ENCODE data around the gene TECRL. TPM values are rescaled to one million over a fixed set of nuclear protein-coding genes. Genes with fewer than 3 reads are reported as not detected.

The TECRL gene
- total RNA-seq, 1 experiment from 2014 or later = not detected

DNA sequence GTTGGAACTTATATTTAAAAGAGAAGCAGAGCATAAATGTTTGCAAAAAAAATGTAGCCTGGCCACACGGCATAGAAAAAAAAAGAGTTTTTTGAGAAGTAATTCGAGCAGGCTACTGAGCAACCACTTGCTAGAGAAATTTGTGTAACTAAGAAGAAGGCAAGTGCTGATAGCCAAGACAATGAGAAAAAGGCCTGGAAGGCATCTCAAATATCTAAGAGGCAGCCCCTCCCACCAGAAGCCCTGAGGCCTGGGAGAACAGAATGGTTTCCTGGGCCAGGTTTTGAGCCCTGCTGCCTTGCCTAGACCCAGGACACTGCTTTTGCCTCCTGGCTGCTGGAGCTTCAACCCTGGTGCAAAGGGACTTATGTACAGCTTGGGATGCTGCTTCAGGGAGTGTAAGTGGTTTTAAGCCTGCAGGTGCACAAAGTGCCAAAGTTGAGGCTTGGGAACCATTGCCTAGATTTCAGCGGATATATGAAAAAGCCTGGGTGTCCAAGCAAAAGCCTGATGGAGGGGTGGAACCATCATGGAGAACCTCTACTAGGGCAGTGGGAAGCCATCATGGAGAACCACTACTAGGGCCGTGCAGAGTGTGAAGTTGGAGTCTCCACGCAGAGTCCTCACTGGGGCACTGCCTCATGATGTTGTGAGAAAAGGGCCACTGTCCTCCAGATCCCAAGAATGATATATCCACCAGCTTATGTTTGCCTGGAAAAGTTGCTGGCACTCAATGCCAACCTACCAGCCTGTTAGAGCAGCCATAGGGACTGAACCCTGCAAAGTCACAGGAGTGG, 9.7 kb downstream of the TECRL start:
- Histone ChIP-seq H3K27ac (ENCODE audit: low read depth, low read length, poor library complexity, severe bottlenecking) (no peak overlapping the region), H3K36me3 (ENCODE audit: insufficient read depth, low read length, poor library complexity, severe bottlenecking) (no peaks in the 10 kb centered on the region), H3K4me3 (ENCODE audit: low read depth, low read length, poor library complexity, severe bottlenecking) (no peak overlapping the region), H3K4me1 (ENCODE audit: insufficient read depth, low read length, poor library complexity, severe bottlenecking) (no peaks in the 10 kb centered on the region), H3K9me3 (ENCODE audit: low read depth, low read length, poor library complexity, severe bottlenecking) (no peaks in the 10 kb centered on the region), H3K27me3 (replicated peaks; ENCODE audit: insufficient read depth, low read depth, low read length, poor library complexity) (no peaks in the 10 kb centered on the region)
- CTCF ChIA-PET = no interaction called here
- TF ChIP-seq, protein P1, sequence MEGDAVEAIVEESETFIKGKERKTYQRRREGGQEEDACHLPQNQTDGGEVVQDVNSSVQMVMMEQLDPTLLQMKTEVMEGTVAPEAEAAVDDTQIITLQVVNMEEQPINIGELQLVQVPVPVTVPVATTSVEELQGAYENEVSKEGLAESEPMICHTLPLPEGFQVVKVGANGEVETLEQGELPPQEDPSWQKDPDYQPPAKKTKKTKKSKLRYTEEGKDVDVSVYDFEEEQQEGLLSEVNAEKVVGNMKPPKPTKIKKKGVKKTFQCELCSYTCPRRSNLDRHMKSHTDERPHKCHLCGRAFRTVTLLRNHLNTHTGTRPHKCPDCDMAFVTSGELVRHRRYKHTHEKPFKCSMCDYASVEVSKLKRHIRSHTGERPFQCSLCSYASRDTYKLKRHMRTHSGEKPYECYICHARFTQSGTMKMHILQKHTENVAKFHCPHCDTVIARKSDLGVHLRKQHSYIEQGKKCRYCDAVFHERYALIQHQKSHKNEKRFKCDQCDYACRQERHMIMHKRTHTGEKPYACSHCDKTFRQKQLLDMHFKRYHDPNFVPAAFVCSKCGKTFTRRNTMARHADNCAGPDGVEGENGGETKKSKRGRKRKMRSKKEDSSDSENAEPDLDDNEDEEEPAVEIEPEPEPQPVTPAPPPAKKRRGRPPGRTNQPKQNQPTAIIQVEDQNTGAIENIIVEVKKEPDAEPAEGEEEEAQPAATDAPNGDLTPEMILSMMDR (conservative IDR thresholded peaks at IDR 0.05; ENCODE audit: low read depth, low read length) = no peak
- no peak for TF ChIP-seq EZH2 (IDR thresholded peaks at IDR 0.05; ENCODE audit: borderline replicate concordance, low read depth, low read length, poor library complexity, severe bottlenecking)
- BruUV-seq (replicated peaks) = no TSS peak
- POLR2A ChIA-PET (ENCODE audit: low non-redundant PET) = no interaction called here
- DNase-seq (ENCODE audit: low spot score) = no peak
- intact Hi-C loops (cut with micrococcal nuclease; ENCODE audit: unreplicated experiment) = no loop called here

DNA sequence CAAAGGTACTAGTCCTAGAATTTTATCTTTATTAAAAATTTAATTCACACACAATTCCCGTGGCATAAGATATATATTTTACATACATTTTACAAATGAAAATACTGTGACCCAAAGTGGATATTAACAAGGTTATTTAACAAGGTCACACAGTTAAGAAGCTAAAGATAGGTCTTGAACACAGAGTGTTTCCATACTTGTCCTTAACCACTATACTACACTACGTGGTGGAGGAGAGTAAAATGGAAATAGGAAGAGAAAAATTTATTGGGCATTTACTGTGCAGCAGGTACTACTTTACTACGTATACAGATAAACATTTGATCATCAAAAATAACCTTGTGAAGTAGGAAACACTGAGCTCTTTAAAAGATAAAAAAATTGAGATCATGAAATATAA, 14.8 kb downstream of the TECRL start:
- TF ChIP-seq EZH2 (IDR thresholded peaks at IDR 0.05; ENCODE audit: borderline replicate concordance, low read depth, low read length, poor library complexity, severe bottlenecking) = no peak
- TF ChIP-seq, protein P1 (conservative IDR thresholded peaks at IDR 0.05; ENCODE audit: low read depth, low read length) = no peak
- Histone ChIP-seq H3K9me3 (ENCODE audit: low read depth, low read length, poor library complexity, severe bottlenecking) (no peaks in the 10 kb centered on the region), H3K4me3 (ENCODE audit: low read depth, low read length, poor library complexity, severe bottlenecking) (no peak overlapping the region), H3K27me3 (replicated peaks; ENCODE audit: insufficient read depth, low read depth, low read length, poor library complexity) (no peaks in the 10 kb centered on the region), H3K36me3 (ENCODE audit: insufficient read depth, low read length, poor library complexity, severe bottlenecking) (no peaks in the 10 kb centered on the region), H3K4me1 (ENCODE audit: insufficient read depth, low read length, poor library complexity, severe bottlenecking) (no peaks in the 10 kb centered on the region), H3K27ac (ENCODE audit: low read depth, low read length, poor library complexity, severe bottlenecking) (no peak overlapping the region)
- no TSS peak for BruUV-seq (replicated peaks)
- intact Hi-C loops (cut with micrococcal nuclease; ENCODE audit: unreplicated experiment) = no loop called here
- ChIA-PET POLR2A (ENCODE audit: low non-redundant PET) (no interaction called here), CTCF (no interaction called here)
- no peak for DNase-seq (ENCODE audit: low spot score)

DNA sequence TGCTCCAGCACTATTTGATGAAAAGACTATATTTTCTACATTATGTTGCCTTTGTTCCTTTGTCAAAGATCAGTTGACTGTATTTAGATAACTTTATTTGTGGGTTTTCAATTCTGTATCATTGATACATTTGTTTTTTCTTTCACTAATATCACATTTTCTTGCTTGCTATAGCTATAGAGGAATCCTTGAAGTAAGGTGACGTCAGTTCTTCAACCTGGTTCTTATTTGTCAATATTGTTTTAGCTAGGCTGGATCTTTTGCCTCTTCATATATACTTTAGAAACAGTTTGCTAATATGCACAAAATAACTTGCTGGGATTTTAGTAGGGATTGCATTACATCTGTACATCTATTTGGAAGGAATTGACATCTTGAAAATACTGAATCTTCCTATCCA, 21.0 kb downstream of the TECRL start:
- no peaks in the 10 kb centered on the region for H3K27me3 ChIP-seq (replicated peaks; ENCODE audit: insufficient read depth, low read depth, low read length, poor library complexity)
- no peaks in the 10 kb centered on the region for H3K9me3 ChIP-seq (ENCODE audit: low read depth, low read length, poor library complexity, severe bottlenecking)
- no peaks in the 10 kb centered on the region for H3K36me3 ChIP-seq (ENCODE audit: insufficient read depth, low read length, poor library complexity, severe bottlenecking)
- CTCF ChIA-PET = no interaction called here
- no TSS peak for BruUV-seq (replicated peaks)
- intact Hi-C loops (cut with micrococcal nuclease; ENCODE audit: unreplicated experiment) = no loop called here
- no peak for DNase-seq (ENCODE audit: low spot score)
- TF ChIP-seq EZH2 (IDR thresholded peaks at IDR 0.05; ENCODE audit: borderline replicate concordance, low read depth, low read length, poor library complexity, severe bottlenecking) = no peak
- no peak overlapping the region for H3K27ac ChIP-seq (ENCODE audit: low read depth, low read length, poor library complexity, severe bottlenecking)
- no peaks in the 10 kb centered on the region for H3K4me1 ChIP-seq (ENCODE audit: insufficient read depth, low read length, poor library complexity, severe bottlenecking)
- POLR2A ChIA-PET (ENCODE audit: low non-redundant PET) = no interaction called here
- H3K4me3 ChIP-seq (ENCODE audit: low read depth, low read length, poor library complexity, severe bottlenecking) = no peak overlapping the region

DNA sequence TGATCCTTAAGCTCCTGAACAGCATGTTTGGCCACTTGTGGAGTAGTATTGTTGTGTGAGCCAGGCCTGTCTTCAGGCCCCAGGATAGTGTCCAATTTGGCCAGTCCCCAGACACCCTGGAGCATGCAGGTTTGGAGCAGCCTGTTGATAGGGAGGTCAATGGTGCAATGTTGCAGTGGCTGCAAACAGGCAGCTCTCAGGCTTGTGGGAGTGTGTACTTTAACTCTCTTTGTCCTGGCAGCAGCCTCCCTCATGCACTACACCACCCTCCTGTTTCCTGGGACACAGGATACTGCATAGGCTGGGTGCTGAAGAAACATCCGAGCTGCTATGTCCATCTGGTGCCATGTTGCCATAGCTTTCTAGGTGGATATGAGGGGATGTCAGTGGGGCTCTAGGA, 24.0 kb downstream of the TECRL start:
- DNase-seq (ENCODE audit: low spot score) = no peak
- intact Hi-C loops (cut with micrococcal nuclease; ENCODE audit: unreplicated experiment) = no loop called here

More for the DNA sequence above, 24.0 kb downstream of the TECRL start:
- CTCF ChIA-PET = no interaction called here
- H3K36me3 ChIP-seq (ENCODE audit: insufficient read depth, low read length, poor library complexity, severe bottlenecking) = no peaks in the 10 kb centered on the region
- TF ChIP-seq, protein P1 (conservative IDR thresholded peaks at IDR 0.05; ENCODE audit: low read depth, low read length) = no peak
- no peak for TF ChIP-seq EZH2 (IDR thresholded peaks at IDR 0.05; ENCODE audit: borderline replicate concordance, low read depth, low read length, poor library complexity, severe bottlenecking)
- no peaks in the 10 kb centered on the region for H3K27me3 ChIP-seq (replicated peaks; ENCODE audit: insufficient read depth, low read depth, low read length, poor library complexity)
- BruUV-seq (replicated peaks) = no TSS peak
- POLR2A ChIA-PET (ENCODE audit: low non-redundant PET) = no interaction called here
- no peak overlapping the region for H3K4me3 ChIP-seq (ENCODE audit: low read depth, low read length, poor library complexity, severe bottlenecking)
- no peak overlapping the region for H3K27ac ChIP-seq (ENCODE audit: low read depth, low read length, poor library complexity, severe bottlenecking)
- H3K4me1 ChIP-seq (ENCODE audit: insufficient read depth, low read length, poor library complexity, severe bottlenecking) = no peaks in the 10 kb centered on the region
- no peaks in the 10 kb centered on the region for H3K9me3 ChIP-seq (ENCODE audit: low read depth, low read length, poor library complexity, severe bottlenecking)

All from A673 (cell line).